ENCODE measurements around the gene KLHL24.
A peak's percentile ranks its signal among the peaks of the same experiment; 100 is the strongest.
"Not testable (repeated sequence)": the region's sequence is repeated elsewhere in the genome, so short reads cannot be mapped to it uniquely, and the experiment has no call there.

Gene KLHL24

DNA sequence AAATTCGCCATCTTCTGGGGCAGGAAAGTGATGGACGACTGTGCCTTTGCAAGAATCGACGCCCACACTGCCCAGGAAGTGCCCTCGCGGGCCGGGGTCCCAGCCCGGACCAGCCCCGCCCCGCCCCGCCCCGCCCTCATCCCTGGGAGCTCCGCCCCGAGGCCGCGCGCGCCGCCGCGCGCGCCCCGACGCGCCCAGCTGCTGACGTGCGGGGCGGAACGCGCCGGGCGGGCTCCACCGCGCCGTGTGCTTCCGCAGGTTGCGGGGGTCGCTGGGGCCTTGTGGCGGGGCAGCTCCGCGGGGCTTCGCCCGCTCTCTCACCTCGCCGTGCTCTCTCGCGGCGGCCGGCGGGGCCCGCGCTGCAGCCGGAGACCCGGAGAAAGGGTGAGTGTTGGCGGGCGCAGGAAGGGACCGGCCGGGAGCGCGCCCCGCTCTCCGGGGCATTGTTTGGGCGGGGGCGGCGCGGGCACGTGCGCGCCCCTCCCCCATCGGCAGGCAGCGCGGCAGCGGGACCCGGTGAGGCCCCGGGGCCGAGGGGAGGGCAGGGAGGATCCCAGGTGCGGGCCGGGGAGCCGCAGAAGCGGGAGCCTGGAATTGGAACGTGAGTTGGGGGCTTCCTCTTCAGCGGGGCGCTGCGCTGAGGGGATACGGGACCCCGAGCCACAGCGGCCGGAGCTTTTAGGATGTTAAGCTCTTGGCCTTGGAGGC, 62.3 kb downstream of the KLHL24 start, which contains the start of gene YEATS2:
Gene YEATS2, plus strand, starts transcription at position 188 of the 708 bp plus-strand sequence. CDS start 17,366 bp downstream, outside the sequence.
- peak; percentile 62 for DNase-seq (ENCODE audit: low spot score)

DNA sequence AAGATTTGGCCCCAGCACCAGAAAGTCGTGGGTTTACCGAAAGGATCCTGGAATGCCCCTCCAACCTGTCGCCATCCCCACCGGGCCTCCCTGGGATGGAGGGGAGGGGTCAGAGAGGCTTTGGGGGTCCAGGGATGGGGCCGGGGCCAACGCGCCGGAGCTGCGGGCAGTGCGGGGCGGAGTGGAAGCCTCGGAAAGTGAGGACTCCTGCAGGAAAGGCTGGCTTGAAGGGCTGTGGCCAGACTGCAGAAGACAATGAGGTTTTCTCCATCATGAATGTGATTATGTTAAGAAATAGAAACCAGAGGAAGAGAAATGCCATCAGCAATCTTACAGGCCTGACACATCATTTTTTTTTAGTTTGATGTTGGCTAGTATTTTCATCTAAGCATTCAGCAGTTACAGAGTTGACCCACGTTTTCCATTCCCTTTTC, 62.9 kb downstream of the KLHL24 start:
- DNase-seq (ENCODE audit: low spot score), result peak; percentile 69

DNA sequence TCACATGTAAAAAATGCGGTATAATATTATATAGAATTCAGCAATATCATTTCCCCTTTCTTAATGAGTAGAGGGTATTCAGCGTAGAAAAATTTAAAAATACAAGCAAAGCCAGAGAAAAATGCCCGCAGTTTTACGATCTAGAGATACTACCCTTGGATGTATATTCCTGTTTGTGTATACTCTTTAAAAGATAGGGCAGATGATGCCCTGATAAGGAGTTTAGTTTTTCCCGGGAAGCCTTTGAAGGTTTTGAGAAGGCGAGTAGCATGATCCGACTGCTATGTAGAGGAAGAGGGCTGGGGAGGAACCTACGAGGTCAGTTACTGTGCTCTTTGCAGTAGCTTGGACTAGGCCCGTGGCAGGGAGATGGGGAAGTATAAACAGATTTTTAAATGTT, 63.3 kb downstream of the KLHL24 start:
- peak; percentile 60 for DNase-seq (ENCODE audit: low spot score)

DNA sequence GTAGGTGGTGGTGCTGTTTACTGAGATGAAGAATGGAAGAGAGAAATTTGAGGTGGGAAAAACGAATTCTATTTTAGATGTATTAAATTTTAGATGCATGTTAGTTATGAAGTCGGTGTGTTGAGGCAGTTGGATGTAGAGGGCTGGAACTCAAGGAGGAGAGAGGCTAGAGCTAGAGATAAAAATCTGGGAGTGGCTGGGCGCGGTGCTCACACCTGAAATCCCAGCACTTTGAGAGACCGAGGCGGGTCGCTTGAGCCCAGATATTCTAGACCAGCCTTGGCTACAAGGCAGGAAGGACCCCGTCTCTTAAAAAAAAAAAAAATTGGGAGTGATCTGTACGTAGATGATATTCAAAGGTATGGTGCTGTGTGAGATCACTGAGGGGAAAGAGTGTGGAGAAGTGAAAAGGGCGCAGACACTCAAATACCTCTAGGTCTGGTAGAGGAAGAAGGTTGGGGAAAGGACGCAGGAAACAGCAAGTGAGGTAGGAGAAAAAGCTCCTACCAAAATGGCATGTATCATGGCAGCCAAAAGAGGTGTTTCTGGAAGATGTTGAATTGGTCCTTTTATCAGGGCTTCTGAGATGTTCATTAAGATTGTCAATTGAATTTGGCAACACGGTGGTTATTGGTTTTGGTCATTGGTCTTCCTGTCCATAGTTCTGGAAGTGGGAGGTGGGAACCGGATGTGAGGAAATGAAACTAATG, 64.0 kb downstream of the KLHL24 start:
- DNase-seq (ENCODE audit: low spot score), result peak; percentile 23

DNA sequence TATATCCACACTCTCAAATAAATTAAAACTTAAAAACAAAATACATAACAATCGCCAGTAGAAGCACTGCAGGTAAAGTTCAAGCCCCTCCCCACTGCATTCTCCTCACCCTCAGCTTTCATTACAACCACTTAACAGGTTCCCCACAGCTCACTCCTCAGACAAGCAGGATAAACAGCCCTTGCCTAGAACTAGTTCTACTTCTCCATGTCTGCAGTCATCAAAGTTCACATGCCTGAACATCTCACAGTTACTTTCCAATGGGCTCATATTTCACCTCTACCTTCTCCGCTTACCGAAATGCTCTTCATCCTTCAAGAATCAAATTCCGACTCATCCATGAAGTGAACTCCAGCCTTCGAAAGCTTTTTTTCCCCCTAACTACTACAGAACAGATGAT, 66.3 kb downstream of the KLHL24 start:
- DNase-seq (ENCODE audit: low spot score), result no peak

DNA sequence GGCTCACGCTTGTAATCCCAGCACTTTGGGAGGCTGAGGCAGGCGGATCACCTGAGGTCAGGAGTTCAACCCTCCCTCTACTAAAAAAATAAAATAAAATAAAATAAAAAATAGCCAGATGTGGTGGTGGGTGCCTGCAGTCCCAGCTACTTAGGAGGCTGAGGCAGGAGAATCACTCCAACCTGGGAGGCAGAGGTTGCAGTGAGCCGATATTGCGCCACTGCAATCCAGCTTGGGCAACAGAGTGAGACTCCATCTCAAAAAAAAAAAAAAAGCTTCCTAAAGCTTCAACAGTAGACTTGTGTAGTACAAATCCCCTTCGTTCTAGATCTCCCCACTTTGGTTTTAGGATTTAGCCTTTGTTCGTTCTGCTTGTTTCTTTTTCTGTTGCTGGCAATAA, 68.5 kb downstream of the KLHL24 start:
- not testable (repeated sequence) for DNase-seq (ENCODE audit: low spot score)

DNA sequence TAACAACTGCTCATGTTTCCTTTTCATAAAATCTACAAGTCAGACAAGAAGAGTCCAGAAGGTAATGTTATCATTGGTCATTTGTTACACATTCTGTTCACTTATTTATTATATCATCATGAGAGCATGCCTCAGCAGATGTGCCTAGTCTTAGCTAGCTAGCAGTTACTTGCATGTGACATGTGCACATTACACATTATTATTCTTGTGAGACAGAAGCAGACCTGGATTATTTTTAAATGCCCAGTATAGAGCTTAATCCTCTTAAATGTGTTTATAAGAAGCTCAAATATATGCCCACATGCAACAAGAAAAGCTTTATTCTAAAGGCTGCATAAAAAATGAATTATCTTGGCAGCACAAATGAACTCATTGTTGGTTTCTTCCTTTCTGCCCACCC, 74.8 kb downstream of the KLHL24 start:
- DNase-seq (ENCODE audit: low spot score), result no peak

DNA sequence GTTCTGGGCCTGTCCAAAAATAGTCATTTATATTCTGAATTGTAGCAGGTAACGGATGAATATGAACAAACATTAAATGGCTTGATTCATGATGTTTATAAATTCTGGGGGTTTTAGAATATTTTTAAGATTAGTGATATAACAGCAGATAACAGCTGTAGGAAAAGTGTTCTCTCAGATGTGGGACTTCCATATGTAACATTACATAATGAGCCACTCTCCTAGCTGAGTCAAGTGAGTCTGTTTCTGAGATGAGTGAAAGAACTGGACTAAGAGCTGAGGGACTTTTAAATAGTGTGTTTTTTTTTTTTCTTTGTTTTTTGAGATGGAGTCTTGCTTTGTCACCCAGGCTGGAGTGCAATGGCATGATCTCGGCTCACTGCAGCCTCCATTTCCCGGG, 76.1 kb downstream of the KLHL24 start:
- DNase-seq (ENCODE audit: low spot score), result no peak

DNA sequence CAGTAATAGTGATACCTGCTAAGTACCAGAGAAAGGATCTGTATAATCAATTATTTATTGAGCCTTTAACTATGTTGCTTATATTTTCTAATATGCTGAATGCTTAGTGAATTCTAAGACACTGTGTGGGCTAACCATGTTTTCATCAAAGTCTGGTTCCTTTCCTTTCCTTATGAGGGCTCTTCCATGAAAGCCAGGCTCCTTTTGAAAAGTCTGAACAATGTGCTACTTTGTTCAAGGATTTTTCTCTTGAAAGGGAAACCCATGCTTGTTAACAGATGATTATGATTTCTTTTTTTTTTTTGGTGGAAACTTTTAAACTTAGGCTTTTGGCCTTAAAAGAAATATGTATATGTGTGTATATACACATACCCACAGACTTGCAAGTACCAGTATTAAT, 79.2 kb downstream of the KLHL24 start:
- no peak for DNase-seq (ENCODE audit: low spot score)

DNA sequence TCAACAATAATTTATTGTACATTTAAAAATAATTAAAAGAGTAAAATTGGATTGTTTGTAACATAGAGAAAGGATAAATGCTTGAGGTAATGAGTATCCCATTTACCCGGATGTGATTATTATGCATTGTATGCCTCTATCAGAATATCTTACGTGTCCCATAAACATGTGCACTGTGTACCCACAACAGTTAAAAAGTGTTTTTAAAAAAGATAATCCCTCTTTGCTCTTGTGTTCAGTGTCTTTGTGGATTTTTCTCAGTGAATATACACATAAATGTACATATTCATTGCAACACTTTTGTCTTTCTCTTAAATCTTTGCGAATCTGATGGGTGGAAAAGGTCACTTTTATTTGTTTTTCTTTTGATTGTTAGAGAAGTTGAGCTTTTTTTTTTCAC, 82.6 kb downstream of the KLHL24 start:
- no peak for DNase-seq (ENCODE audit: low spot score)

DNA sequence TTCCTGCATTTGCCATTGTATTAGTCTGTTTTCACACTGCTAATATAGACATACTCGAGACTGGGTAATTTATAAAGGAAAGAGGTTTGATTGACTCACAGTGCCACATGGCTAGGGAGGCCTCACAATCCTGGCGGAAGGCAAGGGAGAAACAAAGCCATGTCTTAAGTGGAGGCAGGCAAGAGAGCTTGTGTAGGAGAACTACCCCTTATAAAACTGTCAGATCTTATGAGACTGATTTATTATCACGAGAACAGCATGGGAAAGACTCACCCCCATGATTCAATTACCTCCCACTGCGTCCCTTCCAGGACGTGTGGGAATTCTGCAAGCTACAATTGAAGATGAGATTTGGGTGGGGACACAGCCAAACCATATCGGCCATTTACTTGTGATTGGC, 90.0 kb downstream of the KLHL24 start:
- no peak for DNase-seq (ENCODE audit: low spot score)

DNA sequence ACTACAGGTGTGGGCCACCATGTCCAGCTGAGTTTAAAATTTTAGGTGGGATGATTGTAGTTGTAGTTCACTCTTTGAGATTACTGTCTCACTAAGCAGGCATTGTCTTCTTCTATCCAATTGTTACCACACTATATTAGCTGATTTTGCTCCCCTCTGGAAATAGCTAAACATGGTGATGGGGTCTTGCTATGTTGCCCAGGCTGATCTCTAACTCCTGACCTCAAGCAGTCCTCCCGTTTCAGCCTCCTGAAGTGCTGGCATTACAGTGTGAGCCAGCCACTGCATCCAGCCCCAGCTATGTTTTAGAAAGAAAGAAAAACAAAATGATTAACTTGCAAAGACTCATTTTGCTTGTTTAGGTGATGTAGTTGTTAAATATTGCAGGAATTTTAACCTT, 92.8 kb downstream of the KLHL24 start:
- DNase-seq (ENCODE audit: low spot score), result no peak

DNA sequence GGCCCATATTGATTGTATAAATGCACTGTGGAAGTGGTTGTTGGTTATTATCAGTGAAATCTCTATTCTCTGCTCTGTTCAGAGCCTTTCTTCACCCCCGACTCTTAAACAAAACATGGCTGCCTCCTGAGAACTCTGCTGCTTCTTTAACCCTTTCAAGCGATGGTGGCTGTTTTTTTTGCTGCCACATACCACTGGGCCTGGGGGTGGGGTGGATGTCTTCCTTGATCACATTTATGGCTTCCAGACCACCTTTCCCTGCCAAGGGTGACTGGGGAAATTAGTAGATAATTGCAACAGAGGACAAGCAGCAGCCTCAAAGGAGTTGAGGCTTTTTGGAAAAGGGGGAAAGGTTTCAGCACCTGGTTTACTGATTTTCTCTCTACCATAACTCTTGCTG, 94.9 kb downstream of the KLHL24 start:
- DNase-seq (ENCODE audit: low spot score), result no peak

DNA sequence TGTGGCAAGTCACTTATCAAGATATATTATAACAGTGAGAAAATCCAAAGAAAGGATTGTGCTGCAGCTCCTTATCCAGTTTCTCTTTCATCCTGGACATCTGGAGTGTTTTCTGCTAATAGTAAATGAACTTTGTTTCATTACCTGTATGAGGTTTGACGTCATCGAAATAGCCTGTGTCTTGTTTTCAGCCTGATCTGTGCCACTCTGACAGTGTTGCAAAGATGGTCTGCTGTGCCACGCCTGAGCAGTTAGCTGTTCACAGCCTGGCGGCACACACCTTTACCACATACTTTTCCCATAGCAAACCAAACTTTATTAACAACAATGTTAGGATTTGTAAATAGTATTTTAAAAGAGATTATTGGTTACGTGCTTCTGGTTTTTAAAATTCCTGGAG, 96.2 kb downstream of the KLHL24 start:
- DNase-seq (ENCODE audit: low spot score), result no peak

DNA sequence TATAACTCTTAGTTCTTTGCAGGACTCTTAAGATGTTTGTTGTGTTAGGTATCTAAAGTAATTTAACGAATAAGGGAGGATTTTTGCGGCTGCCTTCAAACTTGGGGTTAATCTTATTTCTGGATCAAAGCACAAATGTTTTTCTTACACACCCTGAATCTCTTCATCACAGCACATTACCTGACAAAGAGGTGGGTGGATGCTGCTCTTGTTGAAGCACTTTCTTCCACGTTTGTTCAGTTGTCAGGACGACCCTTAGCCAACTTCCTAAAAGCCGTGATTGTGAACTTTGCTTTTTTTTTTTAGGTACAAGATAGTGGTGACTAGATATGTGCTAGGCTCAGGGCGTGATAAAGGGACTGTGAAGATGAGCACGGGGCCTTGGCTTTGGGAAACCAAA, 98.1 kb downstream of the KLHL24 start:
- DNase-seq (ENCODE audit: low spot score), result no peak
